ENCODE results near the gene MINK1.

DNA sequence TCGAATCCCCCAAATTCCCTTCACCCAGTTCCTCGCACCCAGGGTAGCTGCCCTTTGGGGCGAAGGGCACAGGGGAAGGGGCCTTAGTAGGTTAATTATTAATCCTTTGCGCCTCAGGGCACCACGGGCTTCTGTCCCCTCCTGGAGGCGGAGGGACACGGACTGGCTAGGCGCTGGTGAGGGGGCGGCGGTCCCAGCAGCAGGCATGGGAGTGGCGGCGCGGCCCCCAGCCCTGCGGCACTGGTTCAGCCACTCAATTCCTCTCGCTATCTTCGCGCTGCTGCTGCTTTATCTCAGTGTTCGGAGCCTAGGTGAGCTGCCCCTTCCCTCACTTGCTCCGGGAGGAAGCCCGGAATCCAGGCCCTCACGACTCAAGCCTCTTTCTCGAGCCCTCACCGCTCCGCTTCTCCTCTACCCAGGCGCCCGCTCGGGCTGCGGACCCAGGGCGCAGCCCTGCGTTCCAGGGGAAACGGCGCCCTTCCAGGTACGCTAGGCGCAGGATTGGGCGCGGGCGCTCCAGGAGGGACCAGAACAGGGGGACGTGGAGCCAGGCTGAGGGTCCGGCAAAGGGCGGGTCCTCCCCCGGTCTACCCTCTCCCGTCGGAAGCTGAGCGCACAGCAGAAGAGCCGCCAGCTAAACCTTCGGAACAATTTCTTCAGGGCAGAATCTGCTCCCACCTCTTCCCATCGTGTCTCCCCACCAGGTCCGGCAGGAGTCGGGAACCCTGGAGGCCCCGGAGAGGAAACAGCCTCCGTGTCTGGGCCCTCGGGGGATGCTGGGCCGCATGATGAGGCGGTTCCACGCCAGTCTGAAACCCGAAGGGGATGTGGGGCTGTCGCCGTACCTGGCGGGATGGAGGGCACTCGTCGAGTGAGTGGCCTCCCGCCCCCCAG is 44.1 kb upstream of the MINK1 start, which contains the start of gene GLTPD2:
- TF ChIP-seq CTCF (conservative IDR thresholded peaks at IDR 0.05) (no peak), ZFX (IDR thresholded peaks at IDR 0.05) (no peak)
